Gastrocnemius medialis (tissue), 4 donors: ENCODE data around the gene PRICKLE1.

Experiments
- POLR2A ChIP-seq, 2 donors: fragments of 450-650 bp; IDR thresholded peaks; one replicate each; pipeline ENCODE4 v1.6.1; 2017; ENCODE audit warnings: antibody characterized with exemption in 2 of 2, mild to moderate bottlenecking in 2 of 2, moderate library complexity in 2 of 2
- TF ChIP-seq, protein P1 (sequence below), 5 experiments: fragments of 450-650 bp in 3 of 5; fragments of 200-600 bp in 2 of 5; sonication (generic) in 2 of 5; IDR thresholded peaks in 4 of 5; conservative IDR thresholded peaks in 1 of 5; 1 replicate in 4 of 5; 2 replicates in 1 of 5; pipeline ENCODE4 v1.5.1; 2016 to 2019; ENCODE audit warnings: antibody characterized with exemption in 5 of 5, mild to moderate bottlenecking in 3 of 5, moderate library complexity in 3 of 5

DNA sequence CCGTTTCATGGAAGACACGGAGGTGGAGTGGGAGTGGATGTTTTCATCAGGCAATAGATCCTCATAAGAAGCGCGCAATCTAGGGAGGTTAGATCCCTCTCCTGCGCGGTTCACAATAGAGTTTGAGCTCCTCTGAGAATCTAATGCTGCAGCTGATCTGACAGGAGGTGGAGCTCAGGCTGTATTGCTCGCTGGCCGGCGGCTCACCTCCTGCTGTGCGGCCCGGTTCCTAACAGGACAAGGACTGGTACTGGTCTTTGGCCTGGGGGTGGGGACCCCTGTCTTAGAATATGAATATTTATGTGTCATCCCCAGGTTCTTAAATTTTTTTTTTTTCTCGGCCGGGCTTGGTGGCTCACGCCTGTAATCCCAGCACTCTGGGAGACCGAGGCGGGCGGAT is 36.7 kb downstream of the PRICKLE1 start:
- TF ChIP-seq, protein P1, sequence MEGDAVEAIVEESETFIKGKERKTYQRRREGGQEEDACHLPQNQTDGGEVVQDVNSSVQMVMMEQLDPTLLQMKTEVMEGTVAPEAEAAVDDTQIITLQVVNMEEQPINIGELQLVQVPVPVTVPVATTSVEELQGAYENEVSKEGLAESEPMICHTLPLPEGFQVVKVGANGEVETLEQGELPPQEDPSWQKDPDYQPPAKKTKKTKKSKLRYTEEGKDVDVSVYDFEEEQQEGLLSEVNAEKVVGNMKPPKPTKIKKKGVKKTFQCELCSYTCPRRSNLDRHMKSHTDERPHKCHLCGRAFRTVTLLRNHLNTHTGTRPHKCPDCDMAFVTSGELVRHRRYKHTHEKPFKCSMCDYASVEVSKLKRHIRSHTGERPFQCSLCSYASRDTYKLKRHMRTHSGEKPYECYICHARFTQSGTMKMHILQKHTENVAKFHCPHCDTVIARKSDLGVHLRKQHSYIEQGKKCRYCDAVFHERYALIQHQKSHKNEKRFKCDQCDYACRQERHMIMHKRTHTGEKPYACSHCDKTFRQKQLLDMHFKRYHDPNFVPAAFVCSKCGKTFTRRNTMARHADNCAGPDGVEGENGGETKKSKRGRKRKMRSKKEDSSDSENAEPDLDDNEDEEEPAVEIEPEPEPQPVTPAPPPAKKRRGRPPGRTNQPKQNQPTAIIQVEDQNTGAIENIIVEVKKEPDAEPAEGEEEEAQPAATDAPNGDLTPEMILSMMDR (IDR thresholded peaks at IDR 0.05 in 4 of 5, conservative IDR thresholded peaks at IDR 0.05 in 1 of 5): no peak
- no peak for TF ChIP-seq POLR2A (IDR thresholded peaks at IDR 0.05)
